ENCODE results near the gene KLF17.
"Not testable (repeated sequence)": the region's sequence is repeated elsewhere in the genome, so short reads cannot be mapped to it uniquely, and the experiment has no call there.

KLF17 gene

GRCh38 chr1:44110916-44111315, 7.7 kb upstream of the KLF17 start:
- DNase-seq = no peak

- no peak for DNase-seq
Measured at GRCh38 chr1:44111861-44112260, 6.8 kb upstream of the KLF17 start.

- DNase-seq = no peak
Measured at GRCh38 chr1:44112486-44112885, 6.1 kb upstream of the KLF17 start.

GRCh38 chr1:44113095-44113609, 5.5 kb upstream of the KLF17 start:
- DNase-seq = no peak

- no peak for DNase-seq
Measured at GRCh38 chr1:44114098-44114497, 4.5 kb upstream of the KLF17 start.

GRCh38 chr1:44117272-44117671, 1.3 kb upstream of the KLF17 start:
- DNase-seq = not testable (repeated sequence)

GRCh38 chr1:44119525-44119924, 904 bp downstream of the KLF17 start:
- DNase-seq = no peak

GRCh38 chr1:44120398-44120949, 1.9 kb downstream of the KLF17 start:
- DNase-seq = no peak

GRCh38 chr1:44129616-44130500, 11.2 kb downstream of the KLF17 start:
- no peak for DNase-seq

GRCh38 chr1:44131411-44131810, 12.8 kb downstream of the KLF17 start:
- no peak for DNase-seq

GRCh38 chr1:44134071-44134920, 15.7 kb downstream of the KLF17 start:
- DNase-seq = no peak

GRCh38 chr1:44135886-44136285, 17.3 kb downstream of the KLF17 start:
- DNase-seq = no peak

- no peak for DNase-seq
Measured at GRCh38 chr1:44138239-44138638, 19.6 kb downstream of the KLF17 start.

GRCh38 chr1:44139565-44139964, 20.9 kb downstream of the KLF17 start:
- not testable (repeated sequence) for DNase-seq

GRCh38 chr1:44141531-44141930, 22.9 kb downstream of the KLF17 start, which contains the start of gene KLF18:
Gene KLF18 (minus strand): TSS chr1:44141631. CDS start chr1:44141631, 0 bp downstream.
- DNase-seq = no peak

- peak; percentile 48 for DNase-seq
Measured at GRCh38 chr1:44144962-44145756, 26.5 kb downstream of the KLF17 start.

- DNase-seq = no peak
Measured at GRCh38 chr1:44146536-44147361, 28.1 kb downstream of the KLF17 start.

GRCh38 chr1:44147582-44147981, 29.0 kb downstream of the KLF17 start:
- DNase-seq = no peak

GRCh38 chr1:44151332-44151731, 32.7 kb downstream of the KLF17 start:
- no peak for DNase-seq

GRCh38 chr1:44151808-44152207, 33.2 kb downstream of the KLF17 start:
- DNase-seq = no peak

GRCh38 chr1:44152692-44153091, 34.1 kb downstream of the KLF17 start:
- no peak for DNase-seq
